Stimulated activated CD4-positive, alpha-beta T cell treated with anti-CD3 and anti-CD28 coated beads, Interleukin-2, amount 100 ng/mL, for 4 hours (primary cell): ENCODE results near the gene STX8.
"Not testable (repeated sequence)": the region's sequence is repeated elsewhere in the genome, so short reads cannot be mapped to it uniquely, and the experiment has no call there.

Experiments
- DNase-seq: peaks from one replicate; pipeline ENCODE4 v3.0.0-alpha.2; 2020; ENCODE audit warnings: low read depth

Gene STX8

GRCh38 chr17:9386401-9386800, 189.2 kb downstream of the STX8 start:
- DNase-seq = no peak

GRCh38 chr17:9383826-9384225, 191.8 kb downstream of the STX8 start:
- DNase-seq = no peak

- no peak for DNase-seq
Observed at GRCh38 chr17:9382626-9383025, 193.0 kb downstream of the STX8 start.

DNA sequence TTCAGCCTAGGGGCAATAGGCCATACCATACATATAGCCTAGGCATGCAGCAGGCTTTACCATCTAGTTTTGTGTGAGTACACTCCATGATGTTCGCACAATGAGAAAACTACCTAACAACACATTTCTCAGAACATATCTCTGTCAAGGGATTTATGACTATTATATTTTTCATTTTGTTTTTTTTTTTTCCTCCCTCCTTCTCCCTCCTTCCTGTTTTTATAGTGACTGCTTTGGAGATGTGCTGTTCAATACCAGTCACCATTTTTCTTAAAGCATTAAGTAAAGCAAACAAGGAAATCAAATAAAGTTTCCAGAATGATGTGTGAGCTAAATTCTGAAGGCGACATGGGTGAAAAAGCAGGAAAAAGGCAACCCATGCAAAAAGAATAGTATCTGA, 194.6 kb downstream of the STX8 start:
- DNase-seq = no peak

- DNase-seq = no peak
Observed at GRCh38 chr17:9380361-9380760, 195.3 kb downstream of the STX8 start.

DNA sequence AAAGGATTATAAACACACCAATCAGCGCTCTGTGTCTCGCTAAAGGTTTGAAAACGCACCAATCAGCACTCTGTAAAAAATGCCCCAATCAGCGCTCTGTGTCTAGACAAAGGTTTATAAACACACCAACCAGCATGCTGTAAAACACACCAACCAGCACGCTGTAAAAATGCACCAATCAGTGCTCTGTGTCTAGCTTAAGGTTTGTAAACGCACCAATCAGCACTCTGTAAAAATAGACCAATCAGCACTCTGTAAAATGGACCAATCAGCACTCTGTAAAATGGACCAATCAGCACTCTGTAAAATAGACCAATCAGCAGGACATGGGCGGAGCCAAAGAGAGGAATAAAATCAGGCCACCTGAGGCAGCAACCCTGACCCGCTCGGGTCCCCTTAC, 199.4 kb downstream of the STX8 start:
- not testable (repeated sequence) for DNase-seq

GRCh38 chr17:9371019-9371418, 204.6 kb downstream of the STX8 start:
- DNase-seq = no peak

DNA sequence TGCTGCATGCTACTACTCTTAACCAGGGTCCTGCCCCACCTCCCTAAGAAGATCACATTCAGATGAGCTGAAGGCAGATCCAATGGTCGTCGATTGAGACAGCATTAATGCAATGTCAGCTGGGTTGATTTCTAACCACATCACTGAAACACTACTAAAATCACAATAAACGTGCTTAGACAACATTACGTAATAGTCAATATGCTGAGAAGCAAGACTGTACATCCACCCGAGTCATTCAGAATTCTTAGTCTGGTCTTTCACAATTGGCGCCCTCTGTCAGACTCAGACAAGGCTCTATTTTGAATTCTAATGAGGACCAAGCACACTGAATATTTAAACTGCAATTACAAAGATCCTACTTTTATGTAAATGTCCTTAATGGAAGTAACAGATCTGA, 205.2 kb downstream of the STX8 start:
- no peak for DNase-seq

GRCh38 chr17:9368631-9369030, 207.0 kb downstream of the STX8 start:
- no peak for DNase-seq

GRCh38 chr17:9367156-9367555, 208.5 kb downstream of the STX8 start:
- no peak for DNase-seq

DNA sequence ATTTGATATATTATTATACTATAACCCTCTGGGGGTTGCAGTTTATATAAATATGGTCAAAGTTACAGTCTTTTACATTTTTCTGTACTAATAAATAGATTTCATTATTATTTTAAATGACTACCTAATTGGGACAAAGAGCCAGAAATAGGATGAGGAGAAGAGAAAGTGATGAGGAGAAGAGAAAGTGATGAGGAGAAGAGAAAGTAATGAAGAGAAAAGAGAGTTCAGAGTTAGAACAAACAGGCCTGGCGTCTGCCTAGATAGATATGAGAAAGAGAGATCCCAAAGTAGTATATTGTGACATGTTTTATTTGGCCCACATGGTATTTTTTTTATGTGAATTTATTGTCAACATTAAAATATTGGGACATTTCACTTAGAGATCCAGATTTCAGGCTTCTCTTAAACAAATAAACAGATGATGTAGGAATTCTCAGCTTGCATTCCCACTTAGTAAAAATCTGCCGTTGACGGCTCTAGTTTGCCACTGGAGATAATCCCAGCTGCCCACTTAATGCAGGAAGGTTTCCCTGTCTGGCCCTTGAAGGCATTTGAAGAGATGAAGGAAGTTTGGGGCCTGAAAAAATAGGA, 210.7 kb downstream of the STX8 start:
- no peak for DNase-seq

GRCh38 chr17:9363440-9364350, 211.9 kb downstream of the STX8 start:
- no peak for DNase-seq

DNA sequence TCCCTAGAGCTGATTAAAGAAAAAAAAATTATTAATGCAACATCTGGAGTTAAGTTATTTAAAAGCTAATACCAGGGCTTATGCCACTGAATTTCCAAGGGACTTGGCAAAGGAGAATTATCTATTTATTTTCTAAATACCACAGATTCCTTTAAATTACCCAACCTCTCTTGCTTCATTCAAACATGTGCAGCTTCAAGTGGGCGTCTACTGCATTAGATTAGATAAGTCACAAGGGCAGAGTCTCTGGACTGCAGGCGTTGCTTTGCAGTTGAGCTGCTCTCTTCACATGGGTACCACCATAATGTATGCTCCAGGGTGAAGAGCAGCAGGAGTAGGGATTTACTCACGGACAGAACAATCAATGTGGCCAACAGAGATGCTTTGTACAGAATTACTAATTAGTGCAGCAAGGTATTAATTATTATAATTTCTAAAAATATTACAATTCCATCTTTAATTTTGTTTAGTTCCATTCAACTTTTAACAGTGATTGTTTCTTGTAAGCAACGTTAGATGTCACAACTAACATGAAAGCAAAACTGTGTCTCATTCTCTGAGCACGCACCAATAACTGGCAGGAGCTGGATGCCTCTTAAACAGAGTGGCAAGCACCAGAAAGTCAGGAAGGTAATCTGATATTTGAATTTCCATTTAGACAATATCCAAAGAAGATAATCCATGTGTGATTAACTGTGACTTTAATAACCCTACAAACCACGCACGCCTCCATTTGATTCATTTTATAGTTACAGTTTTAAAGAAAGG, 214.2 kb downstream of the STX8 start:
- DNase-seq = no peak

DNA sequence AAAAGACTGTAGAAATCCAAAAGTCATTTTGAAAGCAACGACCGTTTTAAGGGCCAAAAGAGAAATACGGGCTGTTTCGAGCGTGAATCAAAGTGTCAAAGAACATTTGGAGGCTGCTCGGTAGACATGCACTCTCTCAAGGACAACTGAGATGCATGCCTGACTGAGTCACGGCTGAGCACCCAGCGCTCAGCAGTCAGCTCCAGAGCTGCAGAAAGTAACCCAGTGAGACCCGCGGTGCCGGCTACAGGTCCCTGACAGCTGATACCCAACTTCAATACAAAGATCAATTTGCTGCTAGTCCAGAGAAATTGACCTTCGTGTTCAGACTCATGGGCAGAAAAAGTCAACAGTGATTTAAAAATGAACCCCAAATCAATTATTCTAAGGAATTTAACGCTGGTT, 214.9 kb downstream of the STX8 start:
- DNase-seq = no peak

DNA sequence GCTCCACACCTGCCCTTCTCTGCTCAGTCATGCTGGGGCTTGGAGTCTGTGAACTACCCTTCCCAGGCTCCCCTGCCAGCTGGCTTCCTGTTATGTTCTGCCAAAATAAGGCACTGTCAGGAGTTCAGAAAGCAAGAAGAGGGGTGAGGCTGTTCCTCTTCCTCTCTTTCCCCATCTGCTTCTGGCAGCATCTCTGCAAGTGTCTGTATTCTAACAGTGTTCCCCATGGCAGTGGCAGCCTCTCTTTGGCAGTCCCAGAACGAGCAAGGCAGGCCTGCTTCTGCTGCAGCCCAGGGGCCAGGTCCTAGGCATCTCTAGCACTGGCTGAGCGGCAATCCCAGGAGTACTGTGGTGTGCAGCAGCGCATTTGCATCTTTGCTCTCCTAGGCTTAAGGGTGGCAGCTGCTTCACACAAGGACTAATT, 219.1 kb downstream of the STX8 start:
- no peak for DNase-seq

DNA sequence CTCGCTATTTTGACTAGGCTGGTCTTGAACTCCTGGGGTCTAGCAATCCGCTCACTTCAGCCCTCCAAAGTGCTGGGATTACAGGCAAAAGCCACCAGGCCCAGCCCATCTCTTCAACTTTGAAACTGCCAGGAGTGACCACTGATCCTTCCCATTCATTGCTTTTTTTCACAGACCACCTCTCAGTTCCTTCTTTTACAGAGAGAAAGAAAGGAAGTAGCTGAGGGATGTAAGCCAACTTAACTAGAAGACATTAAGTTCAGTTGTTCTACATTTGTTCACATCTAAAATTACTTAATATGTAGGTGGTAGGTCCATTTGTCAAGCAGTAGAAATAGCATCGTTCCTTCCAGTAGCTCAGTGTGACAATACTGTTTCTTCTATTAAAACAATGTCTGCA, 219.8 kb downstream of the STX8 start:
- DNase-seq = no peak

DNA sequence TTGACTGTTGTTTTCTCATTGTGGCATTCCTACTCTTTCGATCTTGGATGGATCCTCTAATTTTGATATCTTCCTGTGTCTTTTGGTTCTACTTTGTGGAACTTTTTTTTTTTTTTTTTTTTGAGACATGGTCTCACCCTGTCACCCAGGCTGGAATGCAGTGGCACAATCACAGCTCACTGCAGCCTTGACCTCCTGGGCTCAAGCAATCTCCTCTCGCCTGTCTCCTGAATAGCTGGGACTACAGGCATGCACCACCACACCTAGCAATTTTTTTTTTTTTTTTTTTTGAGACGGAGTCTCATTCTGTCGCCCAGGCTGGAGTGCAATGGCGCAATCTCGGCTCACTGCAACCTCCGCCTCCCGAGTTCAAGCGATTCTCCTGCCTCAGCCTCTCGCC, 220.4 kb downstream of the STX8 start:
- DNase-seq = not testable (repeated sequence)

DNA sequence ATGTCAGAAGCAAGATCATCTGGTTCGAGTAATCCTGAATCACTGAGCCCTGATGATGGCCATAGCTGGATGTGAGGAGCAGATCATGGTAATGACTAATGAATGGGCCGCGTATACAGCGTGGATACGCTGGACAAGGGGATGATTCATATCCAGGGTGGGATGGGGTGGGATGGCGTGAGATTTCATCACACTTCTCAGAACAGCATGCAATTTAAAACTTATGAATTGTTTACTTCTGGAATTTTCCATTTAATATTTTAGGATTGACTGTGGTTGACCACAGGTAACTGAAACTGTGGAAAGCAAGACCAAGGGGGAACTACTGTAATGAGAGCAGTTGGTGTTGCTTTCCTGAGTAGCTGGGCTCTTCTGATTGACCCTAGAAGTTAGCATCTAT, 225.5 kb downstream of the STX8 start:
- DNase-seq = no peak

DNA sequence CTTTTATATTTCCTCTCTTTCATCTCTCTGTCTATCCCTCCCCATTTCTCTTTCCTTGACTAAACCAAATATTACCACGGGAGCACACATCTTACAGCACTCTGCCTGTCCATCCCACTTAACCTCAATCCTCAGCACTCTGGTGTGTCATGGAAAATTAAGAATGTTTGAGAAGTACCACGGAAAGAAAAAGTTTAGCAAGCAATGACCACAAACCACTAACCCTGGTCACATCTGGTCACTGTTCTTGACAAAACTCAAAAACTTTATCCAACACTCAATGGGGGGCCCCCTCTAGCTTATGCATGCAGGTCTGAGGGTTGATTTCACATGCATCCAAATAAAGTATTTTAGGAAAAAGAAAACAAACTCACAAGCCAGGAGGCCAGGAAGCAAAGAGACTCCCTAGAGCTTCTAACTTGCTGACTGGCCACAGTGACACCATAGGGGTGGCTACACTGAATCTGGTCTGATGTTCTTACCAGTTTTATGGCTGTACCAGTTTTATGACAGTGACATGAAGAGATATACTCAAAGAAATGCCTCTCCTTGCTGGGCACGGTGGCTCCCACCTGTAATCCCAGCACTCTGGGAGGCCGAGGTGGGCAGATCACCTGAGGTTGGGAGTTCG, 229.2 kb downstream of the STX8 start:
- DNase-seq = no peak

DNA sequence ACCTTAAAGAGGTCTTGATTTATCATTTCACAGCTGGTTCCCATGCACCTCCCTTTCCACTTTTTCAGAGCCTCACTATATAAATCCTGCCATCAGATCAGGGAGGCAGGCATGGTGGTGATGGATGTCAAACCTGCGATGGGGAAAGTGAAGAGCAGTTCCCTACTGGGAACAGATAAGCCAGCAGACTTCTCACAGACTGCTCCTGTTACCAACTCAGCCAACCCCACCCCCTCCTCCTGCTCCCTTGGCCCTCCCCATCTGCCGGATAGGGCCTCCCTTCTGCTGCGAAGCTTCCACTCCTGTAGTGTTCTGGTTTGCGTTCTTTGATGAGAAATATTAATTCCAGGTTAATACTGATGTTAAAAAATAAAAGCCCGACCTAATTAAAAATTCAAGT, 232.1 kb downstream of the STX8 start:
- no peak for DNase-seq

- no peak for DNase-seq
Observed at GRCh38 chr17:9342225-9342624, 233.4 kb downstream of the STX8 start.

- DNase-seq = no peak
Observed at GRCh38 chr17:9339958-9340357, 235.7 kb downstream of the STX8 start.
